HL-60 (cell line): ENCODE measurements around the gene FLT3LG.

Source experiments
- POLR2AphosphoS5 ChIP-seq: IDR thresholded peaks from 2 replicates; pipeline ENCODE4 v1.6.1; 2012; ENCODE audit warnings: low read depth
- REST ChIP-seq: IDR thresholded peaks from 2 replicates; pipeline ENCODE4 v1.6.1; 2012; ENCODE audit warnings: low read depth; ENCODE audit not compliant: insufficient replicate concordance
- TF ChIP-seq, protein P1 (sequence below): IDR thresholded peaks from one replicate; pipeline ENCODE4 v1.5.1; 2011; ENCODE audit warnings: low read length, control low read depth, inconsistent platforms; ENCODE audit not compliant: insufficient read depth

- TF ChIP-seq, protein P1, sequence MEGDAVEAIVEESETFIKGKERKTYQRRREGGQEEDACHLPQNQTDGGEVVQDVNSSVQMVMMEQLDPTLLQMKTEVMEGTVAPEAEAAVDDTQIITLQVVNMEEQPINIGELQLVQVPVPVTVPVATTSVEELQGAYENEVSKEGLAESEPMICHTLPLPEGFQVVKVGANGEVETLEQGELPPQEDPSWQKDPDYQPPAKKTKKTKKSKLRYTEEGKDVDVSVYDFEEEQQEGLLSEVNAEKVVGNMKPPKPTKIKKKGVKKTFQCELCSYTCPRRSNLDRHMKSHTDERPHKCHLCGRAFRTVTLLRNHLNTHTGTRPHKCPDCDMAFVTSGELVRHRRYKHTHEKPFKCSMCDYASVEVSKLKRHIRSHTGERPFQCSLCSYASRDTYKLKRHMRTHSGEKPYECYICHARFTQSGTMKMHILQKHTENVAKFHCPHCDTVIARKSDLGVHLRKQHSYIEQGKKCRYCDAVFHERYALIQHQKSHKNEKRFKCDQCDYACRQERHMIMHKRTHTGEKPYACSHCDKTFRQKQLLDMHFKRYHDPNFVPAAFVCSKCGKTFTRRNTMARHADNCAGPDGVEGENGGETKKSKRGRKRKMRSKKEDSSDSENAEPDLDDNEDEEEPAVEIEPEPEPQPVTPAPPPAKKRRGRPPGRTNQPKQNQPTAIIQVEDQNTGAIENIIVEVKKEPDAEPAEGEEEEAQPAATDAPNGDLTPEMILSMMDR: no peak
- TF ChIP-seq POLR2AphosphoS5: no peak
- no peak for TF ChIP-seq REST
Measured at GRCh38 chr19:49430172-49430677, 43.8 kb upstream of the FLT3LG start.
